BJ (cell line): Measurements from ENCODE around the gene PRRC2B. TPM values are rescaled to one million over a fixed set of nuclear protein-coding genes. Genes with fewer than 3 reads are reported as not detected.

Source experiments
- CTCF ChIA-PET: fragments of 350-600 bp; formaldehyde crosslinking; extraction: SDS; loops from one replicate; lab custom pipeline; 2021; ENCODE audit warnings: antibody characterized with exemption, inconsistent platforms; lab: Yijun Ruan, JAX
- POLR2A ChIA-PET: fragments of 300-600 bp; sonication (Branson Sonifier 250); formaldehyde crosslinking; extraction: SDS; loops from one replicate; lab custom pipeline; 2021; ENCODE audit warnings: antibody characterized with exemption; lab: Charles Lee
- DNase-seq: peaks from one replicate; pipeline ENCODE4 v3.0.0-alpha.2; 2011; ENCODE audit warnings: low read depth
- H3K27me3 ChIP-seq: 2 replicates; pipeline ENCODE4 v1.6.0; 2011; ENCODE audit warnings: low read length; ENCODE audit not compliant: control insufficient read depth, insufficient read depth
- H3K36me3 ChIP-seq: 2 replicates; pipeline ENCODE4 v1.5.1; 2011; ENCODE audit warnings: low read length; ENCODE audit not compliant: control insufficient read depth, insufficient read depth
- H3K4me3 ChIP-seq: 2 replicates; pipeline ENCODE4 v1.5.1; 2011; ENCODE audit warnings: low read depth, mild to moderate bottlenecking, control low read depth, low read length
- polyA plus RNA-seq: library from polyadenylated mRNA; depleted of rRNA; stranded (reverse); fragments of >200 nt; gene quantifications from 2 replicates; pipeline ENCODE4 v1.2.3, GENCODE V29; 2011
- TF ChIP-seq, protein P1 (sequence below): IDR thresholded peaks from 2 replicates; pipeline ENCODE4 v1.5.1; 2011; ENCODE audit warnings: low read depth, mild to moderate bottlenecking, control low read depth, inconsistent platforms, low read length, moderate library complexity; ENCODE audit not compliant: insufficient read depth

The PRRC2B gene
- polyA plus RNA-seq, 1 experiment: 25.8 TPM

DNA sequence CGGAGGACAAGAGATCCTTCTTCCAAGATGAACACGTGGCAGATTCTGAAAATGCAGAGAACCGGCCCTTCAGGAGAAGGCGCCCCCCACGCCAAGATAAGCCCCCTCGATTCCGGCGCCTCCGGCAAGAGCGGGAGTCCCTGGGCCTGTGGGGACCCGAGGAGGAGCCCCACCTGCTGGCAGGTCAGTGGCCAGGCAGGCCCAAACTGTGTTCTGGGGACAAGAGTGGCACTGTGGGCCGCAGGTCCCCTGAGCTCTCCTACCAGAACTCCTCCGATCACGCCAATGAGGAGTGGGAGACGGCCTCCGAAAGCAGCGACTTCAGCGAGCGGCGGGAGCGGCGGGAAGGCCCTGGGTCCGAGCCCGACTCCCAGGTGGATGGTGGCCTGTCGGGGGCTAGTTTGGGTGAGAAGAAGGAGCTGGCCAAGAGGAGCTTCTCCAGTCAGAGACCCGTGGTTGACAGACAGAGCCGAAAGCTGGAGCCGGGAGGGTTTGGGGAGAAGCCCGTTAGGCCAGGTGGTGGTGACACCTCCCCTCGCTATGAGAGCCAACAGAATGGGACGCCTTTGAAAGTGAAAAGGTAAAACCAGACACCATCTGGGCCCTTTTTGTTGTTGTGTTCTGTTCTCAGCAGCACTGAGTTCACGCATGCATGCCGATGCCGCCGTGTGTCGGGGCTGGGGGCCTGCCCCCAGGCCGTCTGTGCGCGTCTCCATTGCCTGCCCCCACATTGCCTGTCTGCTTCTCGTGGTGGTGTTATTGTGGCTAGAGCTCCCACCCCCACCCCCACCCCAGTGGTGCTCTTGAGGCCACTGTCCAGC is 82.3 kb downstream of the PRRC2B start:
- ChIA-PET CTCF (interaction anchor here (1.1 to 5.0 kb wide), 2 partner anchors 9 to 126 kb away, joined by 3 to 34 read pairs; no protein-coding TSS in a partner anchor), POLR2A (interaction anchor here (0.6 kb wide), 1 partner anchor 186 kb away, joined by 3 read pairs; no protein-coding TSS in a partner anchor)
- no peak for DNase-seq
- TF ChIP-seq, protein P1, sequence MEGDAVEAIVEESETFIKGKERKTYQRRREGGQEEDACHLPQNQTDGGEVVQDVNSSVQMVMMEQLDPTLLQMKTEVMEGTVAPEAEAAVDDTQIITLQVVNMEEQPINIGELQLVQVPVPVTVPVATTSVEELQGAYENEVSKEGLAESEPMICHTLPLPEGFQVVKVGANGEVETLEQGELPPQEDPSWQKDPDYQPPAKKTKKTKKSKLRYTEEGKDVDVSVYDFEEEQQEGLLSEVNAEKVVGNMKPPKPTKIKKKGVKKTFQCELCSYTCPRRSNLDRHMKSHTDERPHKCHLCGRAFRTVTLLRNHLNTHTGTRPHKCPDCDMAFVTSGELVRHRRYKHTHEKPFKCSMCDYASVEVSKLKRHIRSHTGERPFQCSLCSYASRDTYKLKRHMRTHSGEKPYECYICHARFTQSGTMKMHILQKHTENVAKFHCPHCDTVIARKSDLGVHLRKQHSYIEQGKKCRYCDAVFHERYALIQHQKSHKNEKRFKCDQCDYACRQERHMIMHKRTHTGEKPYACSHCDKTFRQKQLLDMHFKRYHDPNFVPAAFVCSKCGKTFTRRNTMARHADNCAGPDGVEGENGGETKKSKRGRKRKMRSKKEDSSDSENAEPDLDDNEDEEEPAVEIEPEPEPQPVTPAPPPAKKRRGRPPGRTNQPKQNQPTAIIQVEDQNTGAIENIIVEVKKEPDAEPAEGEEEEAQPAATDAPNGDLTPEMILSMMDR: peak; percentile 52
- H3K36me3 ChIP-seq: peaks cover 45% of the 10 kb centered on the region
- no peak overlapping the region for H3K4me3 ChIP-seq
- no peaks in the 10 kb centered on the region for H3K27me3 ChIP-seq

DNA sequence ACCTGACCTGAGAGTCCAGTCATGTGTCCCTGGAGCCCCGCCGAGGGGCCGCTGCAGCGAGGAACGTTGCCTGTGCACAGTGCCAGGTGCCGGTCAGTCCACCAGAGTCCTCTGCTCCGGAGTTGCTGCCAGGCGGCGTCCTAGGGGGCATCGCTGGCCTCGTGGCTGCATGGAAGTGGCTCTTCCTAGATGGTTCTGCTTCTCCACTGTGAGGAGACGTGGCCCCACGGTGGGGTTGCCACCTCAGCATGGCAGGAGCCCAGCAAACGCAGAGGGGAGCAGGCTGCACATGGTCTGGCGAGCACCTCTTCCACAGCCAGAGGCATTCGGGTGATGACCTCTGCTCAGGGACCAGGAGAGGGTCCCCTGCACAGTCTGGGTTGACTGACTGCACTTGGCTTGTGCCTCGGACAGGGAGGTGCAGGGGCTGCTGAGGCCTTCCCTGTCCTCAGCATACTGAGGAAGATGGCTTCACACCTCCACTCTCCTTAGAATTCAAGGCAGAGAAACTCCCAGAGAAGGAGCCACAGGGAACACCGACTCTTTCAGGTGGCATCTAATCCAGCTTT is 83.0 kb downstream of the PRRC2B start:
- POLR2A ChIA-PET: no interaction called here
- DNase-seq: no peak
- Histone ChIP-seq H3K4me3 (no peak overlapping the region), H3K27me3 (no peaks in the 10 kb centered on the region), H3K36me3 (peaks cover 48% of the 10 kb centered on the region)
- CTCF ChIA-PET: interaction anchor here (0.6 to 5.0 kb wide), 7 partner anchors 8 to 263 kb away, joined by 3 to 34 read pairs (median 3); no protein-coding TSS in a partner anchor
- TF ChIP-seq, protein P1: no peak

DNA sequence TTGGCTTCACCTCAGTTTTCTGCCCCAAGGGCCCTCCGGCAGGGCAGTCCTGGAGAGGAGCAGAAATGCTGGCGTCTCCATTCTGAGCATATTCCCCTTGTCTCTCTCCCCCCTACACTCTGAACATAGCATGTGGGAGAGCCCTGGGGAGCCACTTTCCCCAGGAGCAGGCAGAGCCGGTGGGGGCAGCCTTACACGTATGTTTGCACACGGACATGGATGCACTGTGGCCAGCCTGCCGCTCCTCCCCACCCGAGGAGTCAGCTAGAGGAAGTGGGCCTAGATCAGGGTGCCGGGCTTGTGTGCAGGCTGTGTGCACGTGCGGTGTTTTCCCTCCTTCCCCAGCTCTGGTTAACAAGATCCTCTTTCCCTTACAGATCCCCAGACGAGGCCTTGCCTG is 83.5 kb downstream of the PRRC2B start:
- DNase-seq: no peak
- ChIA-PET POLR2A (no interaction called here), CTCF (interaction anchor here (0.6 to 5.0 kb wide), 12 partner anchors 8 to 263 kb away, joined by 3 to 34 read pairs (median 3); no protein-coding TSS in a partner anchor)
- H3K27me3 ChIP-seq: no peaks in the 10 kb centered on the region
- no peak overlapping the region for H3K4me3 ChIP-seq
- TF ChIP-seq, protein P1: no peak
- peaks cover 52% of the 10 kb centered on the region for H3K36me3 ChIP-seq

DNA sequence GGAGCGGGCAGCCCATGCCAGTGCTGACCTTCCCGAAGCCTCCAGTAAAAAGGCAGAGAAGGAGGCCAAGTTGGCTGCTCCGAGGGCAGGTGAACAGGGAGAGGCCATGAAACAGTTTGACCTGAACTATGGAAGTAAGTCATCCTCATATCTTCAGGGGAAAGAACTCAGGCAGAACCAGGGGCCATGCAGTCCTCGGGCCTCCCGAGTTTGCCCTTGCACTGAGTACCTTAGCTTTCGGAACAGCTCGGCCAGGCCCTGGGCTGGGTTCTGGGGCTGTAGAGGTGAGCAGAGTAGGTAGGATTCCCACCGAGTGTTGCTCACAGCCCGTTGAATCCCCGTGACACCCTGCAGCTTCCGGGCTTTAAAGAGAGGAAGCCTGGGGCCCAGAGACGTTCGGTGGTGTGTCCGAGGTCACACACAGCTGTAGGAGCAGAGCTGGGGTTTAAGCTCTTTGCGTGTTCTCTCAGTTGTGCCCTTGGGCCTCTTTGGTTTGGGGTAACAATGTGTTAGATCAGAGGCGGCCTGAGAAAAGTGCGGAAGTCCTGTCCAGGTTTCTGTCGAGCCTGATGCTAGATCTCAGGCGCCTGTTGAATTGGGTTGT is 84.0 kb downstream of the PRRC2B start:
- DNase-seq: no peak
- CTCF ChIA-PET: interaction anchor here (0.7 to 5.0 kb wide), 9 partner anchors 8 to 141 kb away, joined by 3 to 34 read pairs (median 3); no protein-coding TSS in a partner anchor
- POLR2A ChIA-PET: no interaction called here
- TF ChIP-seq, protein P1: no peak
- Histone ChIP-seq H3K27me3 (no peaks in the 10 kb centered on the region), H3K36me3 (peaks cover 57% of the 10 kb centered on the region), H3K4me3 (no peak overlapping the region)

DNA sequence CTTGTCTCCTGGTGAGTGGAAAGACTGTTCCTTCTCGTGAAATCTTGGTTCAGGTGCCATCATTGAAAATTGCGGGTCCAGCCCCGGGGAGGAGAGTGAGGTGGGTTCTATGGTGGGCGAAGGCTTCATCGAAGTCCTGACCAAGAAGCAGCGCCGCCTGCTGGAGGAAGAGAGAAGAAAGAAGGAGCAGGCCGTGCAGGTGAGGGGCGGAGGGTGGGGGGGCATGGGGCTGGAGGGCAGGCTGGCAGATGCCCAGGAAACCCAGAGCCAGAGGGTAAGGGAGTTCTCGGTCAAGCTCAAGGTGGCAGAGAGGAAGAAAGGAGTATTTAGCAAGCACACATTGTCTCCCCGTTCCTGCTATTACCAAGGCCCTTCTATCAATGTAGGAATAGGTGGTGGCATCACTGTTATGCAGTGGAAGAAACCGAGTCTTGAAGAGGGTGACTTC is 84.6 kb downstream of the PRRC2B start:
- ChIA-PET CTCF (interaction anchor here (1.1 to 5.0 kb wide), 6 partner anchors 9 to 128 kb away, joined by 3 to 34 read pairs (median 6); no protein-coding TSS in a partner anchor), POLR2A (no interaction called here)

More for the DNA sequence above, 84.6 kb downstream of the PRRC2B start:
- TF ChIP-seq, protein P1: peak; percentile 70
- no peak for DNase-seq
- Histone ChIP-seq H3K27me3 (no peaks in the 10 kb centered on the region), H3K4me3 (no peak overlapping the region), H3K36me3 (peaks cover 63% of the 10 kb centered on the region)
